Measurements from ENCODE around the gene E2F6.

DNA sequence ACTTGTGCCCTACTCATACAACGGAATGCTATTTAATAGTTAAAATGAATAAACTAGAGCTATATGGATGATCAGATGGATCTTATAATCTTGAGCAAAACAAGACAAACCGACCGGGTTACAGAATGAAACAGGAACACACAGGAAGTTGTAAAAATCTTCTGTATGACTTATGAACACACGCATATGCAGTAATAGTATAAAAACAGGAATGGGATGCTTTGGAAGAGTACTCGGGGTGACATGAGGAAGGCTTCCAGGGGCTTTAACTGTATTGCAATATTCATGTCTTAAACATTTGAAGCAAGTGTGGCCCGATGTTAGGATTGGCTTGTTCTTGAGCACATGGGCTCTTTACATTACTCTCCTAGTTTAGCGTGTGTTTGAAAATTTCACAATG lies 14.9 kb upstream of the E2F6 start:
- TF ChIP-seq FOS (IDR thresholded peaks at IDR 0.05; ENCODE audit: low read depth, low read length) (no peak), NFE2L2 (IDR thresholded peaks at IDR 0.05; ENCODE audit: low read depth, low read length) (no peak), POLR2A (IDR thresholded peaks at IDR 0.05; ENCODE audit: low read depth, low read length) (no peak), RAD21 (IDR thresholded peaks at IDR 0.05; ENCODE audit: low read length) (no peak), CEBPB (IDR thresholded peaks at IDR 0.05; ENCODE audit: low read depth, low read length) (no peak), MXI1 (IDR thresholded peaks at IDR 0.05; ENCODE audit: borderline replicate concordance, low read depth, low read length) (no peak), MAZ (IDR thresholded peaks at IDR 0.05; ENCODE audit: borderline replicate concordance, low read depth, low read length) (no peak), BHLHE40 (IDR thresholded peaks at IDR 0.05; ENCODE audit: low read depth, low read length) (no peak), SMC3 (IDR thresholded peaks at IDR 0.05; ENCODE audit: low read depth, low read length) (no peak), MAFK (IDR thresholded peaks at IDR 0.05; ENCODE audit: low read depth, low read length) (no peak), RCOR1 (IDR thresholded peaks at IDR 0.05; ENCODE audit: insufficient replicate concordance, low read length) (no peak)
- TF ChIP-seq, protein P1, sequence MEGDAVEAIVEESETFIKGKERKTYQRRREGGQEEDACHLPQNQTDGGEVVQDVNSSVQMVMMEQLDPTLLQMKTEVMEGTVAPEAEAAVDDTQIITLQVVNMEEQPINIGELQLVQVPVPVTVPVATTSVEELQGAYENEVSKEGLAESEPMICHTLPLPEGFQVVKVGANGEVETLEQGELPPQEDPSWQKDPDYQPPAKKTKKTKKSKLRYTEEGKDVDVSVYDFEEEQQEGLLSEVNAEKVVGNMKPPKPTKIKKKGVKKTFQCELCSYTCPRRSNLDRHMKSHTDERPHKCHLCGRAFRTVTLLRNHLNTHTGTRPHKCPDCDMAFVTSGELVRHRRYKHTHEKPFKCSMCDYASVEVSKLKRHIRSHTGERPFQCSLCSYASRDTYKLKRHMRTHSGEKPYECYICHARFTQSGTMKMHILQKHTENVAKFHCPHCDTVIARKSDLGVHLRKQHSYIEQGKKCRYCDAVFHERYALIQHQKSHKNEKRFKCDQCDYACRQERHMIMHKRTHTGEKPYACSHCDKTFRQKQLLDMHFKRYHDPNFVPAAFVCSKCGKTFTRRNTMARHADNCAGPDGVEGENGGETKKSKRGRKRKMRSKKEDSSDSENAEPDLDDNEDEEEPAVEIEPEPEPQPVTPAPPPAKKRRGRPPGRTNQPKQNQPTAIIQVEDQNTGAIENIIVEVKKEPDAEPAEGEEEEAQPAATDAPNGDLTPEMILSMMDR (conservative IDR thresholded peaks at IDR 0.05; ENCODE audit: low read depth, low read length): no peak
- TF ChIP-seq, protein P2, sequence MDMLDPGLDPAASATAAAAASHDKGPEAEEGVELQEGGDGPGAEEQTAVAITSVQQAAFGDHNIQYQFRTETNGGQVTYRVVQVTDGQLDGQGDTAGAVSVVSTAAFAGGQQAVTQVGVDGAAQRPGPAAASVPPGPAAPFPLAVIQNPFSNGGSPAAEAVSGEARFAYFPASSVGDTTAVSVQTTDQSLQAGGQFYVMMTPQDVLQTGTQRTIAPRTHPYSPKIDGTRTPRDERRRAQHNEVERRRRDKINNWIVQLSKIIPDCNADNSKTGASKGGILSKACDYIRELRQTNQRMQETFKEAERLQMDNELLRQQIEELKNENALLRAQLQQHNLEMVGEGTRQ (IDR thresholded peaks at IDR 0.05; ENCODE audit: low read depth, low read length): no peak
